Measurements from ENCODE around the gene ITGA6. TPM values are rescaled to one million over a fixed set of nuclear protein-coding genes. Genes with fewer than 3 reads are reported as not detected.
"Not testable (repeated sequence)": the region's sequence is repeated elsewhere in the genome, so short reads cannot be mapped to it uniquely, and the experiment has no call there.

ITGA6 gene
- total RNA-seq, 1 donor from 2014 or later: 71.6 TPM

DNA sequence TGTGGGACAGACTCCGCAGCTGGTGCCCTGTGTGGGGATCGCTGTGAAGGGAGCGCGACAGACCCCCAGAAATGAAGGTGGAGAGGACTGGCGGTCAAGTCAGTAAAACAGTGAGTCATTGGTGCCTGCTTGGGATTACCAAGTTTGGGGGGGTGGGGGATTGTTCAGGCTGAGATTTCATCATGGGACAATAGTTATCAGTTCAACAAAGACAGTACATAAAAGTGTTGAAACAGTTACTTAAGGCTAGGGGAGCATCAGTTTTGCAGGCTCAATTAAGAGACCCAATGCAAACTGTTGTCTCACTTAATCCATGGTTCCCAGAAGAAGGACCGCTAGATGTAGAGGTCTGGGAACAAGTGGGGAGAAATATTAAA is 86.1 kb downstream of the ITGA6 start:
- DNase-seq (ENCODE audit: low spot score): no peak

GRCh38 chr2:172513935-172514586 is 86.7 kb downstream of the ITGA6 start:
- no peak for DNase-seq (ENCODE audit: low spot score)

DNA sequence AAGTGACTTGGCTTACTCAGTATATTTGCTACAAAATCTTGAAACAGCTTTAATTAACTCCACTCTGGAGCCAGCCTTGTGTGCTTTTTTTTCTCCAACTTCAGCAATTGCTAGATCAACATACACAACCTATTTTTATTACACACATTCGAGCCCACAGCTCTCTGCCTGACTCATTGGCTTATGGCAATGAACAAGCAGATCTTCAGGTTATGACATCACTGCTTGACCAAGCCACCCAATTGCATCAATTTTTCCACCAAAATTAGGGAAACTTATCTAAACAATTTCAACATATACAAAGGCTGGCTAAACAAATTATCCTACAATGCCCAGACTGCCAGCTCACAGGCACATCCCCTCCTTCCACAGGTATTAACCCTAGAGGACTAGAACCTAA is 88.9 kb downstream of the ITGA6 start:
- no peak for DNase-seq (ENCODE audit: low spot score)

- DNase-seq (ENCODE audit: low spot score): no peak
These were observed 91.6 kb downstream of the ITGA6 start for GRCh38 chr2:172518995-172519394.

DNA sequence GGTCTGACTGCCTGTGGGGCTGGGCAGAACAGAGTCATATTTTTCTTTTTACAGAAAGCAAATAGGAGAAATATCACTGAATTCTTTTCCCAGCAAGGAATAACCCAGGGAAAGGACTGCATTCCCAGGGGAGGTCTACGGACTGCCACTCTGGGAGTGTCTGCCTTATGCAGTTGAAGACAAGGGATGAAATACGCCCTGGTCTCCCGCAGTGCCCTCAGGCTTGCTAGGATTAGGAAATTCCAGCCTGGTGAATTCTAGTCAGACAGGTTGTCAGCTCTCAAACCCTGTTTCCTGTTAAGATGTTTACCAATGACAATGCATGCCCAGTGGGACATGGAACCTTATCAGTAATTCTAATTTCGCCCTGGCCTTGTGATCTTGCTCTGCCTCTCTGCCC is 98.2 kb downstream of the ITGA6 start:
- DNase-seq (ENCODE audit: low spot score): no peak

DNA sequence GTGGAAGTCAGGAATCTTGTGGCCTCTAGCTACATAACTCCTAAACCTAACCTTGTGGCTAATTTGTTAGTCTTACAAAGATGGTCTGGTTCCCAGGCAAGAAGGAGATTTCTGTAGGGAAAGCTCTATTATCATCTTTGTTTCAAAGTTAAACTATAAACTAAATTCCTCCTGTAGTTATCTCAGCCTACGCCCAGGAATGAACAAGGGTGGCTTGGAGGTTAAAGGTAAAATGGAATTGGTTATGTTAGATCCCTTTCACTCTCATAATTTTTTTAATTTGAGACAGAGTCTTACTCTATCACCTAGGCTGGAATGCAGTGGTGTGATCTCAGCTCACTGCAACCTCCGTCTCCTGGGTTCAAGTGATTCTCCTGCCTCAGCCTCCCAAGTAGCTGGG is 103.9 kb downstream of the ITGA6 start:
- DNase-seq (ENCODE audit: low spot score): no peak

GRCh38 chr2:172532461-172532860 is 105.1 kb downstream of the ITGA6 start:
- not testable (repeated sequence) for DNase-seq (ENCODE audit: low spot score)

DNA sequence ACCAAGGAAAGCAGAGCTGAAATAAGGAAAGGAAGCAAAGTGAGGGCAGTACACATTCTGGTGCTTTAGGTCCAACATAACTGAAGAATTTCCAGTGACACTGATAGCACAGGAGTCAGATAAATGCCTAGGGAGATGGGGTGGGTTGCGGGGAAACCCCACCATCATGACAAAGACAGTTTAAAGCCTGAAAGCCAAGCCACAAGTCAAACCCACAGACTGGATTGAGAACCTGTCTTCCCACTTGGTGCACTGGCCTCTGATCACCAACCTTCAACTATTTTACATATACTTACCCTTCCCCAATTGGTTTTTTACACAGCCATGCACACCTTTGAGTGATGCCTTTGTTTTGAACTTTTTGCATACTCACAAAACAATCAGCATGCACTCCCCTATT is 106.3 kb downstream of the ITGA6 start:
- DNase-seq (ENCODE audit: low spot score): no peak

DNA sequence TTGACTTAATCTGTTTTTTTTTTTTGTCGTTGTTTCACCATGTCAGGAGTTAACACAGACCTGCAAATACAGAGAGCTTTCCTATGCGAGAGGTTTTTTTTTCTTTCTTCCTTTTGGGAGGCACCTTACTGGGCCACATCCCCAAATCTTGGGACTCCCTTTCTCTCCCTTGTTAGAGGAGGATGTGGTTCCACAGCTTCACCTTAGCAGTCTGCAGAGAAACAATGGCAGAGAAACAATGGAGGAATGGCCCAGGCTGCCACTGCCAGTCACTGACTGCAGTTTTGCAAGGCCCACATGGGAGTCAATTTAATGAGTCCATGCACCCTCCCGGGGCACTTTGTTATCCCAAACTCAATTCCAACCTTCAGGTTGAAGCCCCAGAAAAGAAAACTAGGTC is 107.7 kb downstream of the ITGA6 start:
- DNase-seq (ENCODE audit: low spot score): no peak

DNA sequence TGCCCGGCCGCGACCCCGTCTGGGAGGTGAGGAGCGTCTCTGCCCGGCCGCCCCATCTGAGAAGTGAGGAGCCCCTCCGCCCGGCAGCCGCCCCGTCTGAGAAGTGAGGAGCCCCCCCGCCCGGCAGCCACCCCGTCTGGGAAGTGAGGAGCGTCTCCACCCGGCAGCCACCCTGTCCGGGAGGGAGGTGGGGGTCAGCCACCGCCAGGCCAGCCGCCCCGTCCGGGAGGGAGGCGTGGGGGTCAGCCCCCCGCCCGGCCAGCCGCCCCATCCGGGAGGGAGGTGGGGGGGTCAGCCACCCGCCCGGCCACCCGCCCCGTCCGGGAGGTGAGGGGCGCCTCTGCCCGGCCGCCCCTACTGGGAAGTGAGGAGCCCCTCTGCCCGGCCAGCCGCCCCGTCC is 110.5 kb downstream of the ITGA6 start:
- DNase-seq (ENCODE audit: low spot score): not testable (repeated sequence)

- no peak for DNase-seq (ENCODE audit: low spot score)
These were observed 112.4 kb downstream of the ITGA6 start for GRCh38 chr2:172539767-172540166.

DNA sequence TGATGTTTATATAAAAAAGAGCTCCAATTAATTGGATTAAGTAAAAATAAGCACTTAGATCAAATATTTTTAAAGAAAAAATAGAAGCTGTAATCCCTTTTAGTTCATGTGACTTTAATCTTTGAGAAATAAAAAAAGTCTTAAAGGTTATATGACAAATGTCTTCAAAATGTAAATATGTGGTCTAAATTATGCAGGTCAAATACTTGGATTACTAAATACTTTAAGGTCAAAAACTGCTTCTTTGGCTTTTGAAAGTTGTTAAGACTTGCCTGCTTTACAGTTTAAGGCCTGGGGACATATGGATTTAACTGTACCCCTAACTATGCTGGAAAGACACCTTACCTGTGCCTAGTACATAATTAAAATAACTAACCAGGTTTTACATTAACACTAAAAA is 113.0 kb downstream of the ITGA6 start:
- DNase-seq (ENCODE audit: low spot score): no peak

GRCh38 chr2:172545408-172546075 is 118.2 kb downstream of the ITGA6 start:
- DNase-seq (ENCODE audit: low spot score): no peak

DNA sequence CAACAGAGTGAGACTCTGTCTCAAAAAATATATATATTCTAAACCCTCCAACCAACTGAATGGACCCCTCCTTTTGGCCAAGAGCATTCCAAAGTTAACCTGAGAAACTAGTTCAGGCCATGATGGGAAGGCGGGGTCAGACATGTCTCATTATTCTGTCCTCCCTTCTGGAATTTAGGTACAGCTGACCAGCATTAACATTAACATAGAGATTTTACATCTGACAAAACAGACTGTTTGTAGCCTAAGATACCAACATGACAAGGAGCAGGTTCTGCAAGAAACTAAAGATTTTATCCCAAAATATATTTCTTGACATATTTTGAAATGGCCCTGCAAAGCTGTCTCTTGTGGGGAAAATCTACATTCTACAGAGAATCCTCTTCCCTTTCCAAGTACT is 121.7 kb downstream of the ITGA6 start:
- DNase-seq (ENCODE audit: low spot score): no peak

DNA sequence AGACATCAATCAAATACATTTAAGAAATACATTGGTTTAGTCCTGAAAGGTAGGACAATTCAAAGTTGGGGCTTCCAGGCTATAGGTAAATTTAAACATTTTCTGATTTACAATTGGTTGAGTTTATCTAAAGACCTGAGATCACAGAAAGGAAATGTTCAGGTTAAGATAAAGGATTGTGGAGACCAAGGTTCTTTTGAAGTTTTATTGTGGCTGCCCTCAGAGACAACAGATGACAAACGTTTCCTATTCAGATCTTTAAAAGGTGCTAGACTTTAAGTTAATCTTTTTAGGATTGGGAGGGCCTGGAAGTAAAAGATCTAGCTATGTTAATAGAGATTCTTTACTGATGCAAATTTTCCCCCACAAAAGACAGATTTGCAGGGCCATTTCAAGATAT is 122.4 kb downstream of the ITGA6 start:
- not testable (repeated sequence) for DNase-seq (ENCODE audit: low spot score)

DNA sequence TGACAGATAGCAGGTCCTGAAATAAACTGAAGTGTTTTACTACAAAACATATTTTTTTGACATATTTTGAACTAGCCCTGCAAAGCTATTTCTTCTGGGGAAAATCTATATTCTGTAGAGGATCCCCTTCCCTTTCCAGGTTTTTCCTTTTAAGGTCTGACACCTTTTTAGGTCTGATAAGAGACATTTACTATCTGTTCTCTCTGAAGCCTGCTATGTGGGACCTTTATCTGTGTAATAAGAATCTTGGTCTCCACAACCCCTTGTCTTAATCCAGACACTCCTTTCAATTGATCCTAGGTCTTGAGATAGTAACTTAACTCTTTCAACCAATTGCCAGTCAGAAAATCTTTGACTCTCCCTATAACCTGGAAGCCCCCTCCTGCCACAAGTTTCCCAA is 123.0 kb downstream of the ITGA6 start:
- DNase-seq (ENCODE audit: low spot score): no peak

- no peak for DNase-seq (ENCODE audit: low spot score)
These were observed 123.9 kb downstream of the ITGA6 start for GRCh38 chr2:172551271-172551670.

DNA sequence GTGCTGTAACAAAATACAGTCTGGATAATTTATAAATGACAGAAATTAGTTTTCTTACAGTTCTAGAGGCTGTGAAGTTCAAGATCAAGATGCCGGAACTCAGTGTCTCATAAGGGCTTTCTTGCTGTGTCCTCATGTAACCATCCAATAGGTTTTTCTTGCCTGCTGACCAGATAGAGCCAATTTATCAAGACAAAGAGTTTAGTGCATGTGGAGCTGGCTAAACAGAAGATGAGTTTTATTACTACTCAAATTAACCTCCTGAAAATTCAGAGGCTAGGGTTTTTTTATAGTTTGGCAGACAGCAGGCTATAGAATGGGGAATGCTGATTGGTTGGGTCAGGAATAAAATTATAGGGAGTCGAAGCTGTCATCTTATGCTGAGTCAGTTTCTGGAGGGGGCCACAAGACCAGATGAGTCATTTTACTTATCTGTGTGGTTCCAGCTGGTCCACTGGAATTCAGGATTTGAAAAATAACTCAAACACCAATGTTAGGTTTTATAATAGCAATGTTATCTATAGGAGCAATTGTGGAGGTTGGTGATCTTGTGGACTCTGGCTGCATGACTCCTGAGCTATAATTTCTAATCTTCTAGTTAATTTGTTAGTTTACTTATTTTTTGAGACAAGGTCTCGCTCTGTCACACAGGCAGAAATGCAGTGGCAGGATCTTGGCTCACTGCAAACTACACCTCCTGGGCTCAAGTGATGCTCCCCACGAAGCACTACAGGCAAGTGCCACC is 125.3 kb downstream of the ITGA6 start:
- no peak for DNase-seq (ENCODE audit: low spot score)

DNA sequence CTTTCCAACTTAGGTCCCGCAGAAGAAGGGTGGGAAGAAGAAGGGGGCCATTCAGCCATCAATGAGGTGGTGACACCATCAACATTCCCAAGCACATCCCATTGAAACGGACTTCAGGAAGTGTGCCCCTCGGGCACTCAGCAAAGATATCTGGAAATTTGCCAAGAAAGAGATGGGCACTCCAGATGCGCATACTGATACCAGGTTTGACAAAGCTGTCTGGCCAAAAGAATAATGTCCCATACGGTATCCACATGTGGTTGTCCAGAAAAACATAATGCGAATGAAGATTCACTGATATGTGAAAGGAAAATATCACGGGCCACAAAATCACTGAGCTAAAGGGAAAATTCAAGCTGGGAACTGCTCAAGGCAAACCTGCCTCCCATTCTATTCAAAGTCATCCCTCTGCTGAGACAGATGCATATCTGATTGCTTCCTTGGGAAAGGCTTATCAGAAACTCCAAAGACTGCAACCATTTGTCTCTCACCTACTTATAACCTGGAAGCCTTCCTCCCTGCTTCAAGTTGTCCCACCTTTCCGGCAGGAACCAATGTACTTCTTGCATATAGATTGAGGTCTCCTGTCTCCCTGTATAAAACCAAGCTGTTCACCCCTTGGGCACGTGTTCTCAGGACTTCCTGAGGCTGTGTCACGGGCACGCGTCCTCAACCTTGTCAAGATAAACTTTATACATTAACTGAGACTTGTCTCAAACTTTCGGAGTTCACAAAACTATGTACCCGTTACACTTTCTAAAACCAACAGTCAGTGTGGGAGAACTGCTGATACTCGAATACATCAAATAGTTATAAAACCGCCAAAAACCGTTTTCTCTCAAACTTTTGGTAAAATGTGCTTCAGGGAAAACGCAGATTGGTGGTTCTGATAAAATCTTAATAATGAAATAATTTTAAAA is 127.2 kb downstream of the ITGA6 start:
- no peak for DNase-seq (ENCODE audit: low spot score)

GRCh38 chr2:172555272-172555521 is 127.8 kb downstream of the ITGA6 start:
- DNase-seq (ENCODE audit: low spot score): no peak
